Measurements from ENCODE around the gene GMFB. TPM values are rescaled to one million over a fixed set of nuclear protein-coding genes. Genes with fewer than 3 reads are reported as not detected.

The GMFB gene
- total RNA-seq, 1 donor from 2014 or later, result 41.1 TPM

DNA sequence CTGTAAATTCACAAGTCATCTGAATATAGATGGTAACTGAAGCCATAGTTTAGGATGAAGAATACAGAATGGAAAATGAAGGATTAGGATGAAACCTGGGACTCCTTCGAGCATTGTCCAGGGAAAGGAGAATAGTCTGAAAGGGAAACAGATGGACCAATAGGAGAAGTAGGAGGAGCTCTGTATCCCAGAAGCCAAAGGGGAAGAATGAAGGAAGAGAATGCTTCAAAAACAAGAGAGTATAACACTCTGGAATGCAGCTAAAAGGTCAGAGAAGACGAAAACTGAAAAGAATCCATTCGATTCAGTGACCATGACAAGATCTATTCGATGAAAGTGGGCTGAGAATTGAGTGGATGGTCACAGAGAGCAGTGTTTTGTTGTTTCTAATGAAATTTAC is 1.0 kb downstream of the GMFB start:
- no peaks in the 10 kb centered on the region for H3K9me3 Mint-ChIP-seq
- peak overlapping the region; percentile 80 for H3K27ac Mint-ChIP-seq
- H3K4me3 Mint-ChIP-seq, result peak overlapping the region; percentile 89
- peaks cover 24% of the 10 kb centered on the region for H3K36me3 Mint-ChIP-seq (ENCODE audit: low read depth)
- intact Hi-C loops (cut with micrococcal nuclease), result loop anchor here (1.0 to 10.0 kb wide), 3 partner anchors 46 to 537 kb away; partner anchors contain the start of genes CNIH1, GCH1, SOCS4 and WDHD1
- H3K27me3 Mint-ChIP-seq, result peaks cover under 1% of the 10 kb centered on the region
- DNase-seq, result no peak
- peaks cover 55% of the 10 kb centered on the region for H3K4me1 Mint-ChIP-seq

DNA sequence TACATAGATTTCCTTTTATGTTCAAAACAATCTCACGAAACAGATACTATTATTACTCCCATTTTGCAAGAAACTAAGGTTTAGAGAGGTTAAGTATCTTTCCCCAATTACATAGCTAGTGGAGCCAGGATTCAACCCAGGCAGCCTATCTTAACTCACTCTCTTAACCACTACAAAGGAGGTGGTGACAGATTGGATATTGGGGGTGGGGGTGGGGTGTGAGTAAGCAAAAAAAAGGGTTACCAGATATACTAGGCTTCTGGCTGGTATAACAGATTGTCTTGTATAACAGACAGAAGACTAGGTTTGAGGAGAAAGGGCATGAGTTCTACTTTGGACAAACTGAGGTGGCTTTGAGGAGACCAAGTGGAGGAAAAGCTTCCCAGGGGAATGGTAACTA is 2.1 kb downstream of the GMFB start:
- intact Hi-C loops (cut with micrococcal nuclease), result loop anchor here (5.0 to 10.0 kb wide), 2 partner anchors 416 to 538 kb away; partner anchors contain the start of genes GCH1, SOCS4 and WDHD1
- DNase-seq, result no peak
- H3K4me3 Mint-ChIP-seq, result peak overlapping the region; percentile 89
- peak overlapping the region; percentile 62 for H3K27ac Mint-ChIP-seq
- H3K4me1 Mint-ChIP-seq, result peaks cover 57% of the 10 kb centered on the region
- no peaks in the 10 kb centered on the region for H3K27me3 Mint-ChIP-seq
- no peaks in the 10 kb centered on the region for H3K9me3 Mint-ChIP-seq
- peaks cover 28% of the 10 kb centered on the region for H3K36me3 Mint-ChIP-seq (ENCODE audit: low read depth)

DNA sequence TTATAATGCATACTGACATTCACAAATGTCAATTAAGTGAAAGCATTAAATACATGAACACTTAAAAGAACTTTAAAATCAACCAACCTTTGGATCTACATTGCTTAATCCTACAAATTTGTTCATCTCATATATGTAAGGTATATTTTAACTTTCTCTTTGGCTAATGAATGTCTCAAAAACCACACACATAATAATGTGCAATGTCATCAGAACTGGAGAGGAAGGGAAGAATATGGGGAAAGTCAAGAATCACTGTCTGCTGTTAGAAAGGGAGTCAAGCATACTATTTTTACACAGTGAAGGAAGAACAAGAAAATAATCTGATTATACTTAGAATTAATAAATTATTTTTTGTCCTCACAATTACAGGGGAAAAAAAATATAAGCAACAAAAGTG is 4.9 kb downstream of the GMFB start:
- no peak overlapping the region for H3K4me3 Mint-ChIP-seq
- no peaks in the 10 kb centered on the region for H3K27me3 Mint-ChIP-seq

DNA sequence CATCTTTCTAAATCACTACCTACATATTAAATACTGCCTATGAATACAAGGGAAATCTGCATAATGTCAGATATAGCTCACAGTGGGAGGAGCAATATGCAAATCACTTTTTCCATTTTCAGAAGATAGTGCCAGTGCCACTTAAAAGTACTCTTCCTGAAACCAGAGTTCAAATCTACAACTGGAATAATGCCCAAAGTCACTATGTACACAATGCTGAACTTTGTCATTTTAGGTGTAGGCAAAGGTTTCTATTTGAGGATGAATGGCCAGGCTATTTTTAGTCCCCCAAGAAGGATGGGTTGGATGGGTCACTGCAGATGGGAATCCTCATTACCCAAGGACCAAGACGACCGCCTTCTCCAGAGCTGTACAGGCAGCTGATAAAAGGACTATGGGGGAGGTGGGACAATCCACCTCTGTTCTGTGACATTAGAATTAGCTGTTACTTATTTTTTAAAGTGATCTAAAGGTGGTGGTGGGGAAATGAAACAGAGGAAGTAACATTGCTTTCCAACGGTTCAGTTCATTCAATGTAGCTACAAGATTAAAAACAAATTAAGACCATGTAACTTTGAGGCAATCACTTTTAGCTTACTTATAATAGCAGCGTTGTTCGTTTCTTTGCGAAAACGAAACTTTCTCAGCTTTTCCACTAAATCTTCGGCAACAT is 5.6 kb downstream of the GMFB start:
- H3K9me3 Mint-ChIP-seq, result no peaks in the 10 kb centered on the region
- H3K4me3 Mint-ChIP-seq, result no peak overlapping the region
- peaks cover 48% of the 10 kb centered on the region for H3K4me1 Mint-ChIP-seq

More for the DNA sequence above, 4.9 kb downstream of the GMFB start:
- DNase-seq, result no peak
- intact Hi-C loops (cut with micrococcal nuclease), result loop anchor here (10.0 kb wide), 1 partner anchor 541 kb away; the partner anchor contains the start of genes SOCS4 and WDHD1
- H3K27ac Mint-ChIP-seq, result no peak overlapping the region
- H3K36me3 Mint-ChIP-seq (ENCODE audit: low read depth), result peaks cover 31% of the 10 kb centered on the region
- peaks cover 47% of the 10 kb centered on the region for H3K4me1 Mint-ChIP-seq
- H3K9me3 Mint-ChIP-seq, result no peaks in the 10 kb centered on the region

DNA sequence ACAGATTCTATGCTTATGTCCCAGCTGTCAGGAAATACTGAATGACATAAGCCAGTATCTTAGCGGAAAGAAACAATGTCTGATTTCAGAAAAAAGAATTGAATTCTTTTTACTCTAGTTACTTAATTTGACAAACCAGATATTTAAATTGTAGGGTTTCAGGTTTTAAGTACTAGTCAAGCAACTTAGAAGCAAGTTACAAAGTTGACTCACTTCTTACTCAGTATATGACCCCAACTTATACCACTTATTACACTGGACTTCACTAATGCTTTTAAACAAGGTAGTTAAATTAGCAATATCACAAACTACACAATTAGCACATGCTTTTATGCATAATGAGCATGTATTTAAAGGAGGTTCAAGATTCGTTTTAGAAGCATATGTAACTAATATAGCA is 7.1 kb downstream of the GMFB start:
- no peaks in the 10 kb centered on the region for H3K27me3 Mint-ChIP-seq
- H3K4me1 Mint-ChIP-seq, result peaks cover 36% of the 10 kb centered on the region
- peaks cover 37% of the 10 kb centered on the region for H3K36me3 Mint-ChIP-seq (ENCODE audit: low read depth)
- H3K4me3 Mint-ChIP-seq, result no peak overlapping the region
- H3K9me3 Mint-ChIP-seq, result no peaks in the 10 kb centered on the region
- DNase-seq, result no peak
- intact Hi-C loops (cut with micrococcal nuclease), result loop anchor here (10.0 kb wide), 1 partner anchor 543 kb away; the partner anchor contains the start of genes SOCS4 and WDHD1
- no peak overlapping the region for H3K27ac Mint-ChIP-seq

More for the DNA sequence above, 5.6 kb downstream of the GMFB start:
- Mint-ChIP-seq H3K36me3 (ENCODE audit: low read depth) (peaks cover 35% of the 10 kb centered on the region), H3K27me3 (no peaks in the 10 kb centered on the region), H3K27ac (no peak overlapping the region)
- intact Hi-C loops (cut with micrococcal nuclease), result loop anchor here (10.0 kb wide), 1 partner anchor 542 kb away; the partner anchor contains the start of genes SOCS4 and WDHD1
- no peak for DNase-seq

DNA sequence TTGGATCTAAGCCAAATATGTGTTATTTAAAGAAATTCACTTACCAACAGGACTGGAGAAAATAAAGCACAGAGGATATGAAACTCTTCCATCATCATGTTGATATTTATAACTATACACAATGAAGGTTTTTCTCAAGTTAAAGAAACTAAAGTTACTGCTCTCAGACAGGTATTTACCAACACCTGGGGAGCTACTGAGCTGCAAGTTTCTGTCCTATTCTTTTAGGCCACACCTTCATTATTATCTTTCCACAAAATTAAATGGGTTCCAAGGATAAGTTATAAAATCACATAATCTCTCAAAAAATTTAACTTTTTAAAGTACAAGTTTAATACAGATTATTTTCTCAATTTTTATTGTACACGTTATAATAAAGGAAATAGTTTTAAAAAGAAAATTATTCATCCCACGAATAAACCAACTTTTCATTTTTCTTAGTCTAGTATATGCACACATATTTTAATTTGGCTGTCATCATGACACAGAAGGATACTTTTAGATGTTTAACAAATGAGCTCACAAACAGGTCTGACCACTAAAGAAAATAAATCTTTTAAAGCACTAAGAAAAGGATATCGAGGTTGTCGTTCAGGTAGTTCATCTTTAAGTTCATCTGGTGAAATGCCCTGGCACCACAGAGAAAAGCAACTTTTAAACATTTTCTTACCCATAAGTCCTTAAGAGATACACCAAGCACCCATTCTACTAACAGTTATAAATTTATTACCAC is 7.8 kb downstream of the GMFB start:
- peaks cover 32% of the 10 kb centered on the region for H3K4me1 Mint-ChIP-seq
- no peak overlapping the region for H3K4me3 Mint-ChIP-seq
- H3K9me3 Mint-ChIP-seq, result no peaks in the 10 kb centered on the region
- intact Hi-C loops (cut with micrococcal nuclease), result loop anchor here (10.0 kb wide), 1 partner anchor 544 kb away; the partner anchor contains the start of genes SOCS4 and WDHD1
- no peak overlapping the region for H3K27ac Mint-ChIP-seq
- peaks cover 43% of the 10 kb centered on the region for H3K36me3 Mint-ChIP-seq (ENCODE audit: low read depth)
- DNase-seq, result no peak
- no peaks in the 10 kb centered on the region for H3K27me3 Mint-ChIP-seq

DNA sequence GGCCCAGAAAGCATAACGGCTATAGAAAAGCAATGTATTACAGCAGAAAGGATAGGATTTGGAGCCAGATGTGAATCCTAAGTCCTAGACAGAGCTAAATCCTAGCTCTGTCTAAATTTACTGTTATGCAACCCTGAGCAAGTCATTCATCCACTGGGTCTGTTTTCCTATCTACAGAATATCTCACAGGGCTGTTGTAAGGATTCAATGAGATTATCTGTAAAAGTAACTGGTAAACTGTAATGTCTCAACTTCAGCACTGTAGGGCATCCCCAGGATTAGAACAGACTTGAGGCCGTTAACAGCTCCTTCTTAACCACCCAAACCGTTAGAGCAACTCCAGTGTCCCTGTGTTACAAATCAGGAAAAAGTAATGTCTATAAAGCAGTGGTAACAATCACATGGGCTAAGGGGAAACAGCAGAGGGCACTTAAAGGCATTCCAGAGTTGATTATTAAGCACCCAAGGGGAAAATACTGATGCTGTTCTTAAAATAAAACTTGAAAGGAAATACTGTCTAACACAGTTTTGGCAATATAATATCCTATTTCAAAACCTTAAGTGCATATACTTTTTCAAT is 10.1 kb downstream of the GMFB start:
- Mint-ChIP-seq H3K4me1 (peaks cover 19% of the 10 kb centered on the region), H3K36me3 (ENCODE audit: low read depth) (peaks cover 45% of the 10 kb centered on the region), H3K27ac (no peak overlapping the region), H3K4me3 (no peak overlapping the region), H3K27me3 (no peaks in the 10 kb centered on the region), H3K9me3 (no peaks in the 10 kb centered on the region)
- no peak for DNase-seq
- intact Hi-C loops (cut with micrococcal nuclease), result no loop called here

DNA sequence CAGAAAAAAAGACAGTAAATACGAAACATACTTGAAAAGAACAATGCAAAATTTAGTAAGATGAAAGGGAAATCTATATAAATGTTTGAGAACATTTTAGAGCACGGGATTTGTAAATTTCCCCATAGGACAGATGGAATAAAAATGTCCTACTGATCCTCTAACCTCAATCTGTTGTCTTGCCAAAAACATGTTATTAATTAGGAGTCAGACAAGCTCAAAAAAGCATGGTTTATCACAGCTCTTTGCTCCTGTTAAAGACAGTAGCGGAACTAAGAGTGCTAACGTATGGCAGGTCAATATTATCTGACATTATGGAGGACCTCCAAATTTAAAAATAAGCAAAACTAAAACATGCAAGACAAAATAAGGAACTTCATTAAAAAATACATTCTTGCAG is 12.9 kb downstream of the GMFB start:
- no peaks in the 10 kb centered on the region for H3K27me3 Mint-ChIP-seq
- peaks cover 9% of the 10 kb centered on the region for H3K4me1 Mint-ChIP-seq
- no peak overlapping the region for H3K4me3 Mint-ChIP-seq
- no peak for DNase-seq
- intact Hi-C loops (cut with micrococcal nuclease), result no loop called here
- H3K27ac Mint-ChIP-seq, result no peak overlapping the region
- peaks cover 34% of the 10 kb centered on the region for H3K36me3 Mint-ChIP-seq (ENCODE audit: low read depth)
- H3K9me3 Mint-ChIP-seq, result no peaks in the 10 kb centered on the region

DNA sequence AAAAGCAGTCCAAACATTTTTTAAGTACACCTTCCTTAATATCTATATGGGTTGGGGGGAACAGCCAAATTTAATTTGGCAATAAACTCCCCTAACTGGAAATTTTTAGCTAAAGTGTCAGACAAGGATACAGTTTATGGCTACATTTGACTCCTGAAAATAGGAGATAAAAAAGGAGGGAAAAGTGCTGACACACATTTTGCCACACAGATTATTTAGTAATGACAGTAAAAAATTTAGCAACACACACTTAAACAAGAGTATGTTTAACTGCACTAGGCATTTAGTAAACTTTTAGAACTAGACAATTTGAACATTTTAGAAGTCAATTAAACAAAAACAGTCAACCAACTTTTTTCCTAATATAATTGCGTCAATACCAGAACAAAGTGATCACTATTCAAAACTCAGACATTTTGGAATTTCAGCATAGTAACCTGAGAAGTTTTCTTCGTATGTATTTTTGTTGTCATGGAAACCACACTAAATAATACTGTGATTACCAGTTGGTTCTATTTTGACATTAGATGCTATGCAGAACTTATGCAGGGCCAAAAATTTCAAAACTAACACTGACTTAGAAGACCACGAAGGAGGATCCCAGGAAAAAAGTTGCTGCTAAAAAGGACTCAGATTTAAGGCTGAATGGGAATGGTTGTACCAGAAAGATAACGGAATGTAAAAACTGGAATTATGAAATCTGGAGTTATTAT is 13.4 kb downstream of the GMFB start:
- H3K4me1 Mint-ChIP-seq, result peaks cover 8% of the 10 kb centered on the region
- no peak overlapping the region for H3K27ac Mint-ChIP-seq
- no peaks in the 10 kb centered on the region for H3K27me3 Mint-ChIP-seq
- H3K36me3 Mint-ChIP-seq (ENCODE audit: low read depth), result peaks cover 34% of the 10 kb centered on the region
- no peak overlapping the region for H3K4me3 Mint-ChIP-seq
- intact Hi-C loops (cut with micrococcal nuclease), result no loop called here
- H3K9me3 Mint-ChIP-seq, result no peaks in the 10 kb centered on the region
- no peak for DNase-seq

DNA sequence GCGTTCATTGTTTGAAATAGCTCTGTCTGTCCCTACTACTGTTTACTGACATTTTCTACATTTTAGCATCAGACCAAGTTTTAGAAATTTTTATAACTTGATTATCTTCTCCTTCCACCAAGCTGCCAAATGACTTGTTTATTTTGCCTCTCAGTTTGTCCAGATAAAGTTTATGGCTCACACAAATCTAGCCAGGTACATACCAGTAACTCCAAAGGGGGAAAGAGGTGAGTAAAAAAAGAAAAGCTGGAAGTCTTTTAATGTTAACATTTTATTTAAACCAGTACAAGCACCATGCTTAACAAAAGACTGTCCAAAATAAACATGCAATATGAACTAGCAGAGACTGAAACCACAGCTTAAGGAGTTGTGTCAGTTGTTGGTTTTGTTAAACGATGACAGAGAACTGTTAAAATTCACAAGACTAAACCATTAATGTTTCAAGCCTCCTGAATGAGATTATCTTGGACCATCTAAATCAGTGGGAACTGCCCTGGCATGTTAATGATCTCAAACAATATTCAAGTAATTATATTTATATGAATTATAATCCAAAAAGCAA is 14.5 kb downstream of the GMFB start:
- Mint-ChIP-seq H3K4me1 (peaks cover 8% of the 10 kb centered on the region), H3K27me3 (no peaks in the 10 kb centered on the region), H3K27ac (no peak overlapping the region), H3K36me3 (ENCODE audit: low read depth) (peaks cover 36% of the 10 kb centered on the region), H3K9me3 (no peaks in the 10 kb centered on the region), H3K4me3 (no peak overlapping the region)
- intact Hi-C loops (cut with micrococcal nuclease), result no loop called here
- no peak for DNase-seq

DNA sequence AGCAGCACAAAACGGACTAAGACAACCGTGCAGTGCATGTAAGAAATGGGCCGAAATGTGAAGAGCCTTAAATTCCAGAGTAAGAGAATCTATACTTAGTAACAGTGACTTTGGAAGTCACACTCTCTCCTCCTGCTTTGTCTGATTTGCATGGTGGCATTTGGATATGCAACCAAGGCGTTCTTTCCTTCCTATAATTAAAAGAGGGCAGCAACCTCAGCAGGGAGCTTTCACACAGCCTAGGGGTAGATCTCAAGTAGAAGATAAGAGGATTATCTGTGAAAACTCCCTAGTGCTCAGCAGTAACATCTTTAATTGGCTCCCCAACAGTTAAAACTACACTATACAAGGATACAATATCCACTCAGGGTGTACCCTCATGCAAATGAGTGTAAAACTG is 16.5 kb downstream of the GMFB start:
- Mint-ChIP-seq H3K27ac (no peak overlapping the region), H3K36me3 (ENCODE audit: low read depth) (peaks cover 30% of the 10 kb centered on the region), H3K4me3 (no peak overlapping the region), H3K27me3 (no peaks in the 10 kb centered on the region), H3K4me1 (peaks cover 5% of the 10 kb centered on the region), H3K9me3 (peaks cover 8% of the 10 kb centered on the region)
- intact Hi-C loops (cut with micrococcal nuclease), result no loop called here
- no peak for DNase-seq

DNA sequence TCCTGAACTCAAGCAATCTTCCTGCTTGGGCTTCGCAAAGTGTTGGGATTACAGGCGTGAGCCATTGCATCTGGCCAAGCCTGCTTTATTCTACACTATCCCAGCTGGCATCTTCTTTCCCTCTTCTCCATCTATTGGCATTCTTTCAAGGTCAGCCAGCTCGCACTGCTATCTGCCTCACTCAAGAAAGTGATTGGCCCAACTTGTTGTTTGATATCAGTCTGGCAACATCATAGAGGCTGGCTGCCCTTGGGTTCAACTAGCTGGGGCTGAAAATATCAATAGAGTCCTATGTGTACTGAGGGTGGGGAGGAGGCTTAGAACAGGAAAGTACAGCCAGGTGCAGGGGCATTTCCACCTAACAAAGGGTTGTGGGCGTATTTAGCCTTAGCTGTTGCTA is 17.1 kb downstream of the GMFB start:
- Mint-ChIP-seq H3K4me1 (peaks cover 5% of the 10 kb centered on the region), H3K36me3 (ENCODE audit: low read depth) (peaks cover 28% of the 10 kb centered on the region), H3K9me3 (peaks cover 10% of the 10 kb centered on the region), H3K4me3 (no peak overlapping the region), H3K27me3 (no peaks in the 10 kb centered on the region), H3K27ac (no peak overlapping the region)
- intact Hi-C loops (cut with micrococcal nuclease), result no loop called here
- DNase-seq, result peak; percentile 45

DNA sequence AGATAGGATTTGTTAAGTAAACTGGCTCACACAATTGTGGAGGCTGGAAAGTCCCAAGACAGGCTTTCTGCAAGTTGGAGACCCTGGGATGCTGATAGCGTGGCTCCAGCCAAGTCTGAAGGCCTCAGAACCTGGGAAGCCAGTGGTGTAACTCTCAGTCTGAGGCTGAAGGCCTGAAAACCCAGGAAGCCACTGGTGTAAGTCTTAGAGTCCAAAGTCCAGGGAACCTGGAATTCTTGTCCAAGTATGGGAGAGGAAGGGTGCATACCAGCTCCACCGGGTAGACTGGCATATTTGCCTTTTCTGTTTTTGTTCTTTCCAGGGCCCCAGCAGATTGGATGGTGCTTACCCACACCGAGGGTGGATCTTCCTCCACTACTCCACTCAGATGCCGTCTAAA is 18.1 kb downstream of the GMFB start:
- peaks cover 10% of the 10 kb centered on the region for H3K9me3 Mint-ChIP-seq
- H3K27ac Mint-ChIP-seq, result no peak overlapping the region
- no peaks in the 10 kb centered on the region for H3K27me3 Mint-ChIP-seq
- peak; percentile 49 for DNase-seq
- intact Hi-C loops (cut with micrococcal nuclease), result no loop called here
- H3K36me3 Mint-ChIP-seq (ENCODE audit: low read depth), result peaks cover 19% of the 10 kb centered on the region
- H3K4me1 Mint-ChIP-seq, result peaks cover 3% of the 10 kb centered on the region
- no peak overlapping the region for H3K4me3 Mint-ChIP-seq

All from activated CD4-positive, alpha-beta T cell treated with anti-CD3 and anti-CD28 coated beads, Interleukin-2, amount 10 ng/mL, durations not matched to agents 24 days and 14 days (primary cell).